ENCODE measurements around the gene ICAM4.
A peak's percentile ranks its signal among the peaks of the same experiment; 100 is the strongest.
"Not testable (repeated sequence)": the region's sequence is repeated elsewhere in the genome, so short reads cannot be mapped to it uniquely, and the experiment has no call there.

Gene ICAM4

GRCh38 chr19:10320602-10321416 is 34.1 kb downstream of the ICAM4 start:
- no peak for DNase-seq

GRCh38 chr19:10321417-10321797 is 34.7 kb downstream of the ICAM4 start:
- DNase-seq: no peak

GRCh38 chr19:10321874-10322835 is 35.4 kb downstream of the ICAM4 start:
- DNase-seq: no peak

GRCh38 chr19:10325732-10326131 is 39.0 kb downstream of the ICAM4 start:
- DNase-seq: no peak

GRCh38 chr19:10327793-10328192 is 41.0 kb downstream of the ICAM4 start:
- no peak for DNase-seq

GRCh38 chr19:10328558-10329429 is 42.0 kb downstream of the ICAM4 start:
- no peak for DNase-seq

- no peak for DNase-seq
Observed at GRCh38 chr19:10329555-10329954, 42.8 kb downstream of the ICAM4 start.

- DNase-seq: no peak
Observed at GRCh38 chr19:10332158-10332964, 45.6 kb downstream of the ICAM4 start.

- peak; percentile 98 for DNase-seq
Observed at GRCh38 chr19:10332965-10333757, 46.4 kb downstream of the ICAM4 start, which contains the start of gene RAVER1. RAVER1 (minus strand) TSS chr19:10333529; CDS start chr19:10333507, 22 bp downstream.

- DNase-seq: no peak
Observed at GRCh38 chr19:10333758-10334587, 47.2 kb downstream of the ICAM4 start.

GRCh38 chr19:10334588-10335351 is 48.0 kb downstream of the ICAM4 start:
- DNase-seq: peak in 1 of 2 experiments; percentile 40

GRCh38 chr19:10335352-10335985 is 48.7 kb downstream of the ICAM4 start:
- no peak for DNase-seq

GRCh38 chr19:10336725-10337124 is 50.0 kb downstream of the ICAM4 start:
- DNase-seq: not testable (repeated sequence)

Measured in stimulated activated CD4-positive, alpha-beta T cell treated with anti-CD3 and anti-CD28 coated beads, Interleukin-4, amount 100 ng/mL, for 4 hours (primary cell).